Measurements from ENCODE around the gene MRPL22.
"Not testable (repeated sequence)": the region's sequence is repeated elsewhere in the genome, so short reads cannot be mapped to it uniquely, and the experiment has no call there.

Gene MRPL22

DNA sequence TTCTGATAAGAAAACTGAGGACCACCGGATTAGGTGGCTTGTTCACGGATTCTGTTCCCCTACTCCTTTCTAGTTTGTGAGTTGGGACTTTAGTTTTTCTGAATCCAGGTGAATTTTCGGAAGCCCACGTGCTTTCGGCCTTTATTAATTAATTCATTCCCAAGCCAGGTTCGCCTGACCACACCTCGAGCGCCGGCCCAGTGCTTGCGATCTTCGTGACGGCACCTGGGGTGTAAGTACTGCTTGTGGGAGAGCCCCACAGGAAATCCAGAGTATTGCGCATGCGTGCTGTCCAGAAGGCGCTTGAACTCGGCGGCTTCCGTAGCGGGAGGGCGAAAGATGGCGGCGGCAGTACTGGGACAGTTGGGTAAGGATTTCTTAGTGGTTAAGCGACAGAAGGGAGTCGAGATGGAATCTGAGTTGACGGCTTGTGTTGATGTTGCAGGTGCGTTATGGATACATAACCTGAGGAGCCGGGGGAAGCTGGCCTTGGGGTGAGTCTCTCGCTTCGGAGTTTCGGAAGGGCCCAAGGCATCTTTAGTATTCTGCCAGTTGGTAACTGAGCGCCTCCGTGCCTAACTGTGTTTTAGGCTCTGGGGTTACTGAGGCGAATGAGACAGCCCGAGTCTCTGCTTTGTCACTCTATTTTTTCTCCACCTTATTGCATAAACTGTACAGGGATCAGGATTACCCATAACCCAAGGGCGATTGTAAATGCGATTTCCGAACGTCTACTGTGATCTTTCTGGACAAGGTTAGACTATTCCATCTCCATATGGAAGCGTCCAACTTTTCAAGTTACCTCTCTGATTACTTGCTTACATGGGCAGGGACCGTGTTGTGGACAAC lies at the start of gene MRPL22:
MRPL22 (plus strand) TSS at position 302 of the 849 bp plus-strand sequence; CDS start at position 340, 38 bp downstream.
- DNase-seq (ENCODE audit: low spot score), result peak; percentile 97

DNA sequence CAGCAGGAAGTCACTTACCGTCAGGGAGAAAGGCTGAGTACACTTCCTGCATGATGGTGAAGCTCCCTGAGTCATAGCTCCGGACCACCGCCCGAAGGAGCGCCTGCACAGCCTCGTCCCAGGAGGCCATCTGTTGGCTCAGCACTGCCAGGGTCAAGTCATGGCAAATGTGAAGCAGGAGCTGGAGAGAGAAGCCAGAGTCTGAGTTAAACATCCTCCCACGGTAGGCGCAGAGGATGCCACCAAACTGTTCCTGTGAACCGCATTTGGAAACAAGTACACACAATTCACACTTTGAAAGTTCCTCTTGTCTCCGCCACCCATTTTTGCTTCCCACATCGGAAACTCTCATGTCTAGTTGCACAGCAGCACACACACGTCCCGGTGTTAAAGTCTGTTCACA lies 48.5 kb upstream of the MRPL22 start:
- DNase-seq (ENCODE audit: low spot score), result no peak

DNA sequence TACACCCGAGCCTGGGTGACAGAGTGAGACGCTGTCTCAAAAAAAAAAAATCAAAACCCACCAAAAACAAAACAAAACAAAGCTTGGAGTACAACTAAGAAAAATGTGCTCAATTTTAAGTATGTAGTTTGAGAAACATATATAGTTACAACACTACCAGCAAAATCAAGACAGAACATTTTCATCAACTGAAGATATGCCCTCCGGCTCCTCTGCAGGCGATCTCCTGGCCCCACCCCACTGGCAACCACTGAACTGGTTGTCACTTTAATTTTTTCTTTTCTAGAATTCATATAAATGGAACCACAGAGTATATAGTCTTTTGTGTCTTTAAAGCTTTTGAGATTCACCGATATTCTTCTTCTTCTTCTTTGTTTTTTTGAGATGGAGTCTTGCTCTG lies 47.5 kb upstream of the MRPL22 start:
- DNase-seq (ENCODE audit: low spot score), result no peak

DNA sequence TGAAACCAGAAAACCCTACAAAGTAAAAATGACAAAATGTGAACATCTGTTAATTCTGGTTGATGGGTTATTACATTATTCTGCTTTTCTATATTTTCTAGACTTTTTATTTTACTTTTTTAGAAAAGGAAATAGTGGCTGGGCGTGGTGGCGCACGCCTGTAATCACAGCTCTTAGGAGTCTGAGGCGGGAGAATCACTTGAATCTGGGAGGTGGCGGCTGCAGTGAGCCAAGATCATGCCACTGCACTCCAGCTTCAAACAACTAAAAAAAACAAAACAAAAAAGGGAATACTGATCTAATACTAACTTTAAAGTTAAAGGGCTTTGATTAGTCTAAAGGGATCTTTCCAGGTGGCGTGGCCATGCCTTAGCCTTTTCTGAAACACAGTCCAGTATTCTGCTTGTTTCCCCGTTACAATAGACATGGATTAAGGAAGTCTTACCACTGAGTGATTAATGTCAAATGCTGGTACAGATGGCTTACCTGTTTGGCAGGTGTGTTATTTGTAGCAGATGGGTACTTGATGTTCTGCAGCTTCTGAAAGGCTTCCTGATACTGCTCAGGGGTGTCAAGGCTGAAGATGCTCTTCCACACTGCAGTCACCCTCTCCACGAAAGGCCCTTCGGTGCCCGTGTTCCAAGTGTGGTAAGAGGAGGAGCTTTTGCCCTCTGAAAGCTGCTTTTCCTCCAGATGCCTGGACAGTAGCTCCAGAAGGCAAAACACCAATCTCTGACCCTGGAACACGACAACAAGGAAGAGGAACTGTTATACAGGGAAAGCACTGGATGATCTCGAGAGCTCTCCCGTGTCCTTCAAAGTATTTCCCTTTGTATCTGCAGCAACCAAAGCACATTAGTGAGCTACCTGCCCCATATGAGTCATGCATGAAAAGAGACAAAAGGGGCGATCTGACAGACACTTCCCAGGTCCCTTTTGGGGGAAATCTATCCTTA lies 45.0 kb upstream of the MRPL22 start:
- DNase-seq (ENCODE audit: low spot score), result no peak

DNA sequence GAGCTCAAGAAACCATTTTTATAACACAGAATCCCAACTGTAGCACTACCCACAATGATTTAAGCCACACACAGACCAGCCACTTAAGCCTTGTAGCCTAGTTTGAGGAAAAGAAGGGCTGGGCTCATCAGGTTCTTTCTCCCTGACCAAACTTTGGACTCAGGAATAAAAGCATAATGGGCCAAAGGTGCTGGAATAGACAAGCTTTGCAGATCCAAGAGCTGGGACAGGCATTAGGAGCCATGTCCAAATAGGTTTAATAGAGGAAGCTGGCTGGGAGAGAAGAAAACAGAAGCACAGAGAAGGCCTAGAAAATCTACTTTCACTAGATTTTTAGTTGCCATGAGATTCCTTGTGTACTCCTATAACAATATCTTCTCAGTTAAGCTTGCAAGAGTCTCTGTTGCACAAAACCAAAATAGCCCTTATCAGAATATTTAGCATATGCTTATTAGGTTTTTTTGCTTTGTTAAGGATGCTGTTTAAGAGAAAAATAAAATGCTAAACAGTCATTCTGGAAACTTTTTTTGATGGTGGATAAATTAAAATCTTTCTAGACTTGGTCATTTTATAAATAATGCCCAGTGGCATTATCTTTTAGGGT lies 44.2 kb upstream of the MRPL22 start:
- DNase-seq (ENCODE audit: low spot score), result no peak

DNA sequence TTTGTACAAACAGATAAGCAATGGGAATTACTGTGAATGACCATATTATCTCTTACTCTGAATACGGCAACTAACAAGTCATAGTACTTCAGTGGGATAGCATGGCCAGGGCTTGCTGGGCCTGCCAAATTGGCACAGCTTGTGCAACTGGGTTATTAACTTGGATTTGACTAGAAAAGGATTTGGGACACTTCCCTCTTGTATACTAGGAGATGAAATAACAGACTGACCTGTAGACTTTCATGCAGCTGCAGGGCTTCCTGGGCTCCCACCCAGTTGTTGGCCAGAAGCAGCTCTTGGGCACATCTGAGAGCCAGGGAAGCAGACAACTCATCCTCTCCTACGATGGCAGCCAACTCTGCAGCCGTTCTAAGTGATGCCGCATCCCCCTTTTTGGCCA lies 42.7 kb upstream of the MRPL22 start:
- DNase-seq (ENCODE audit: low spot score), result no peak

DNA sequence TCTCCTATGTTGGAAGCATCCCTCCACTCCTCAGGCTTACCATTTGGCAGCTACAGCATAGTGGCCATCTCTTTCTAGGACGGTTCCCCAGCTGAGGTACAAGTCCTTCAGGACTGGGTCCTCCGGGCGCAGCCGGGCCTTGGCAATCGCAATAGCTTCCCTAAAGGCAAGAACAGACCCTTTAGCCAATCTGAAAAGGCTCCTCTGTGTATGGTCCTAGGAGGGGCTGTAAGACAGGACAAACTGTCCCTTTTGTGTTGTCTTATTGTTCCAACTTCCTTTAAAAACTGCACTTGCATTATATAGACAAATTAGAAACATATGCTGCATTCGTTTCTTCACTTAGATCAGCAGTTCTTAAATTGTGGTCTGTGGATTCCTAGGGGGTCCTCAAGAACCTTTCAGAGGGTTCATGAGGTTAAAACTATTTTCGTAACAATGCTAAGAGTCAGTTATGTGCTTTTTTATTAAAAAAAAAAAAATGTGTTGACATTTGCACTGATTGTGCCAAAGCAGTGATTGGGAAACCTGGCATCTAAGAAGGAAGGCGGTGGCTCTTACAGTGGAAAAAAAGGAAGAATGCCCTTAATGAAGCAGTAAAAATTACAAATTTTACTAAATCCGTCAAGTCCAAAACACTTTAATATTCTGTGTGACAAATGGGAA lies 41.6 kb upstream of the MRPL22 start:
- DNase-seq (ENCODE audit: low spot score), result no peak

DNA sequence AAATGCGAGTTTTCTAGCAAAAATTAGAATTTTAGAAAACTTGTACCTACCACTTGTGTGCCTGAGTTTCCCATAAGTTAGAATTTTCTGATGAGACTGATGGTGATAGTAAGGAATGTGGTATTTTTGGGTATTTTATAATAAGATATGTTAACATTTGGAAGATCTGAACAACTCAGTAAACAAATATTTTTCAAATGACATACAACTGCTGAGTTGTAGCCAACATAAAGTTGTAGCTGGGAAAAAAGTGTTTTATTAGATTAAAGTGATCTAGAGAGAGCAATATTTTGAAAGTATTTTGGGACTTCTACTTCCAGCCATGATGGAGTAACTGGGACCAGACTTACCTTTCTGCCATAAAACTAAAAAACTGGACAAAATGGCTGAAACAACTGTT lies 40.8 kb upstream of the MRPL22 start:
- DNase-seq (ENCODE audit: low spot score), result no peak

DNA sequence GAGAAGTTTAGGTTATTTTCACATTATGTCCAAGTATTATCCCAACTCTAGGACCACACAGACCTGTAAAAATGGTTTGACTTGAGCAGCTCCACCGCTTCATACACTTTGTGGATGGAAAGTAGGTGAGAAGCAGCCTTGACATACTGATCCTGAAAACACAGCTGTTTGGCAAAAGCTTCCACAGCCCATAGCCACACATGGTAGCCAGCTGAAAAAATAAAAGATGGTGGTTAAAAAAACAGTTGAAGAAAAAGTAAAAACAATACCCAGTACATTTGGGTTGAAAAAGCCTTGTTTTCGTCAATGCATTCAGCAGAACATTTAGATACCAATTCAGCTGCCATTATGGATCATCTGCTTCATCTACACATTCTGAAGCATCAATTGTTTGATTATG lies 39.6 kb upstream of the MRPL22 start:
- no peak for DNase-seq (ENCODE audit: low spot score)

DNA sequence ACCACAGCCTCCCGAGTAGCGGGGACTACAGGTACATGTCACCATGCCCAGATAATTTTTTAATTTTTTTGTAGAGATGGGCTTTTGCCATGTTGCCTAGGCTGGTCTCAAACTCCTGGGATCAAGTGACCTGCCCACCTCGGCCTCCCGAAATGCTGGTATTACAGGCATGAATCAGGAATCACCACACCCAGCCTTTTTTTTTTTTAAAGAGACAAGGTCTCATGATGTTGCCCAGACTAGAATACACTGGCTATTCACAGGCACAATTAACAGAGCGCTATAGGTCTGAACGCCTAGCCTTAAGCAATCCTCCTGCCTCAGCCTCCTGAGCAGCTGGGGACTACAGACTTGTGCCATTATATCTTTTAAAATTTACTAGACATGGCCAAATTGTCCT lies 39.0 kb upstream of the MRPL22 start:
- no peak for DNase-seq (ENCODE audit: low spot score)

DNA sequence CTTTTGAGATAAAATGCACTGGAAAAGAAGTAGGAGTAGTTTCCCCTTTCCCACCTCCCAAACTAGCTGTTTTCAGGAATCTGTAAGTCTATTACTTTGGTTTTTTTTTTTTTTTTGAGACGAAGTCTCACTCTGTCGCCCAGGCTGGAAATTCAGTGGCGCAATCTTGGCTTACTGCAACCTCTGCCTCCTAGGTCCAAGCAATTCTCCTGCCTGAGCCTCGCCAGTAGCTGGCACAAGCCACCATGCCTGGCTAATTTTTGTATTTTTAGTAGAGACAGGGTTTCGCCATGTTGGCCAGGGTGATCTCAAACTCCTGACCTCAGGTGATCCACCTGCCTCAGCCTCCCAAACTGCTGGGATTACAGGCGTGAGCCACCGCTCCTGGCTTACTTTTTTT lies 35.3 kb upstream of the MRPL22 start:
- not testable (repeated sequence) for DNase-seq (ENCODE audit: low spot score)

DNA sequence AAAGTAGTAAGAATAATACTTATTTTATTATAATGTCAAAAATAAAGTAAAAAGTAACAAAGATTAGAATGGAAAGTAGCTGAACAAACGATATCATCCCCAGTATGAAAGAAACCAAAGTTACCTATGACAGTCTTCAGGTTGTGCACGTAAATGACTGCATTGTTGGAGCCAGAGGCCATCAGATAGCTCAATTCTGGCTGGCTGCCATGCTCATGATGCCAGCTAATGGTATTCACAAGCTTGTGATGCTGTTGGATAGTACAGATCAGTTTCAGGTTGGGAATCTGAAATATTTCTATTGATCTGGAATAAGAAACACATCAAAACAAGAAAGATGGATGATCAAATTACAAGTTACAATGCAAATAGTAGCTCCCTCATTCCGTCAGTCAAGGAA lies 24.0 kb upstream of the MRPL22 start:
- DNase-seq (ENCODE audit: low spot score), result no peak

DNA sequence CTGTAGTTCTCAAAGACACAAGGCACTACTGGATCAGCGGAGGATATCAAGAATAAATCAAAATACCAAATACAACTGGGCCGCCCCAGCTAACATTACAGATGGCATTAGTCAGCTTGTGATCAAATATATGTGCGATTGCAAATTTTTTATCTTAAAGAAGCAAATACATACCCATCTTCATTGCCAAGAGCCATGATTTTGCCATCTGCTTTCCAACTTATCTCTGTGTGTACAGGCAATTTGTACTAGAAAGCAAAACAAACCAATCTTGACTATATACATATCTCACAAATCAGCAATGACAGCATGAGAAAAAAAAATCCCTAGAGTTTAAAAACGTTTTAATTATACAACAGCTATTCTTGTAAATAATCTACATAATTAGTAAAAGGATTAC lies 23.1 kb upstream of the MRPL22 start:
- no peak for DNase-seq (ENCODE audit: low spot score)

DNA sequence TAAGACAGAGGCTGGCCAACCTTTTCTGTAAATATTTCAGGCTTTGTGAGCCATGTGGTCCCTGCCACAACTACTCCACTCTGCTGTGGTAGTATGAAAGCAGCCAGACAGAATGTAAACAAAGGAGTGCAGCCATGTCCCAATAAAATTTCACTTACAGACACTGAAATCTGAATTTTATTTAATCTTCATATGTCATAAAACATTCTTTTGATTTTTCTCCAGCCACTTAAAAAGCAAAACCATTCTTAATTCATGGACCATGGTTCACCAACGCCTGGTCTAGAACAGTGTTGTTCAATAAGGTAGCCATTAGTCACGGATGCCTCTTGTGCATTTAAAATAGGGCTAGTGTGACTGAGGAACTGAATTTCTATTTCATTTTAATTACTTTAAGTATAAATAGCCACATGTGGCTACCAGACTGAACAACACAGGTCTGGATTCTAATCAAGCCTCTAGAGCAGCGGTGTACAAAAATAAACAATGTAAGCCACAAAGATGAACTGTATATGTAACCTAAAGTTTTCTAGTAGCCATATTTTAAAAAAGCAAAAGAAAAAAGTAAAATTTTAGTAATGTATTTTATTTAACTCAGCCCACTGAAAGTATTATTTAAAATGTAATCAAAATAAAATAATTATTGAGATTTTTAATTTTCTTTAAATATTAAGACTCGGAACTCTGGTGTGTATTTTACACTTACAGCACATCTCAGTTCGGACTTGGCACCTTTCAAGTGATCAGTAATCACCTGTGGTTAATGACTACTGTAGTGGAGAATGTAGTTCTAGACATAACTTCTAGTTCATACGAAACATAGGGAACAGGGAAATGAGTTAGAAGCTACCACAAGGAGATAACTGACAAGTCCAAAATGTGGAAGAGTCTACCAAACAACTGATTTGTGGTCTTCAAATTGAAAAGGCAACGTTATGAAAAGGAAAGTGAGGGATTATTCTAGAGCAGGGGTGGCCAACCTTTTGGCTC lies 17.1 kb upstream of the MRPL22 start:
- DNase-seq (ENCODE audit: low spot score), result peak; percentile 12

DNA sequence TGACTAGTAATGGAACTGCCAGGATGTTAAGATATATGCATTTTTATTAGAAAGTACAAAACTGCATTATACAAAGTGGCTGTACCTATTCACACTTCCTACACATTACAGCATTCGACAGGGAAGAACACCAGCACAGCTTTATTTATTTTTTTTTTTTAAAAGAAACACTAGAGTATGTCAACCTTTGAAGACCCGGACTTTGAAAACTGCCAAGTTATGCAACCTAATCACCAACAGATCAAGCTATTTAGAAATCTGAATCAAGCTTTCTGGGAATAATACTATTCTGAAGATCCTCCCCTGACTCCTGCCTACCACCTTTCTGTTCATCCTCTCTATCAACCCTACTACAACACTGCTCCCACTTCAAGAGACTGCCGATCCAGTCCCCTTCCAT lies 7.3 kb upstream of the MRPL22 start:
- no peak for DNase-seq (ENCODE audit: low spot score)

DNA sequence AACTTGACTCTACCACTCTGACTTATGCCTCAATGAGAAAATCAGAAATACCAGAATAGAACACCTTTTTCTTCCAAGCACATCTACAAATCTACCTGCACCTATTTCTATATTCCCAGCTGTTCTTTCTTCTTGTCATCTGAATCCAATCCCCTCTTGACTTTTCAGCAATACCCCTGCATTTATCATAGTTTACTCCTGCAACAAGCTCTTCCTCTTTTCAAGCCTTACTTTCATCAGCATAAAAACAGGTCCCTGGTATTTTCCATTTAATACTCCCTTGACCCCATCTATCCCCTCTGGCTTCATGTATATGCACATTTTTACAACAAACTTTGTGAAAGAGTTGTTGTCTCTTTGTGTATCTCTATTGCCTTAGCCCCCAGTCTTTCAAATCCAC lies 6.0 kb upstream of the MRPL22 start:
- no peak for DNase-seq (ENCODE audit: low spot score)

DNA sequence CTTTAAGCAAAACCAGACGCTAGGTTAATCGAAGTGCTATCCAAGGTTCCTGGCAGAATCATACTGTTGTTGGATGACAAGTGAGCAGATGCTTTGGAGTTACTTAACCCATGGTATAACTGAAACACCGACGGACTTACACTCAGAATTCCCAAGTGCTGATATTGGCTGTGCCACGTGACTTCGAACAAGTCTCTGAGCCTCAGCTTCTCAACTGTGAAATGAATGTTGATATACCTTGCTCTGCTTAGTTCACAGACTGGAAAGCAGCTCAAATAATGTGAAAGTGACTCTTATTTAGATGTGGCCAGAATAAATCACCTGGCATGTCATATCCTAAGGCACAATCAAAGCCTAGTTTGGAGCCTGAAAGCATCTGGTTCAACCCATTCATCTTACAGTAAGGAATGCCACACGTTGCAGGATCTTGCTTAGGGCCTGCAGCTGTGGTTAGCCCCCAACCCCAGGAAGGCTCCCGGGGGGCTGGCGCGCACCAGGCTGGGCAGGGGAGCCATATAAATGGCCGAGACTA lies 3.6 kb upstream of the MRPL22 start:
- no peak for DNase-seq (ENCODE audit: low spot score)

DNA sequence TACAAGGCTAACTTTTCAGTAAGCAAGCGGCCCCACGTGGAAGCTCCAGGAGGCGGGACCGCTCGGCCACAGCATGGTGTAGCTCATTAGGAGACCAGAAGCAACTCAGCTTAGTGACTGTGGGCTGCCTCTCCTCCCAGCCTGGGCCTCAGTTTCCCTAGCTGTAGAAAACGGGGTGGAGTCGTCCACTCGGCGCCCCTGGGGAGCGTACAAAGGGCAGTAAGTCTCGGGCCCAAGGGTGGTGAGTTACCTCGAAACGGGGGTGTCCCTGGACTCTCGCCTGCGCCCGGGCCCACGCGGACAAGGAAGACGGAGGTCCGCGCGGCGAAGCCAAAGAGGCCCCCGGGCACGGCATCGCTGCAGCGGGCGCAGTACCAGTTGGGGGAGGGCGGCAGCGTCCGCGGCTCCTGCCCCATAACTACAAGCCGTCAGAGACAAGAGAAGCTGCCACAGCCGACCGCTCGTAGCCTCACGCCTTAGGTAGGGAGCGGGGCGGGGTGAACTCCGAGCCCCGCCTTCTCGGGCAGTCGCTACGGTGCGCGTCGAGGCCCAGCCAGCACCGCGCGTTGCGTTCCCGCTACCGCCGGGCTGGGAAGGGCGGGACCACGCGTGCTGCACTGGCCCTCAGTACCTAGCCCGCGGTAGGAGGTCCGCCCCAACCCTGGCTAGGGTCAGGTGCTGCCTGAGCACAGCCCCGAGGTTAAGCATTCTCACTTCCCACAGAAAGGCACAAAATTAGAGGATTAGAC lies 3.0 kb upstream of the MRPL22 start, which contains the start of gene GEMIN5:
GEMIN5 (minus strand) TSS at position 494 of the 749 bp plus-strand sequence; CDS start at position 416, 78 bp downstream.
- peak; percentile 95 for DNase-seq (ENCODE audit: low spot score)

DNA sequence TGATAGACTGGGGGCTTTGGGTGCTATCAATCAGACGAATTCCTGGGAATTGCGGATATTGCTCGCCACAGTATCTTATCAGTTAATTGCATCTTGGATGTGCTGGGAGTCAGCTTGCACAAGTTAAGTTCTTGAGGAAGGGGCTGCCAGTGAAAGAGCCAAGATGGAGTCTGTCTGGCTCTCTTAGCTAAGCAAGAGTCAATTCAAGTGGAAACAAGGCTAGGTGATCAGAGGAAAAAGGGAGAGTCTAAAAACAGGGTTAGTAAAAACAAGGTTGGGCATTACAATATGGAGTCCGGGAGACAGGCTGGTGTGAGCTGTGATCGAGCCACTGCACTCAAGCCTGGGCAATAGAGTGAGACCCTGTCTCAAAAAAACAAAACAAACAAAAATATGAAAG lies 1.5 kb upstream of the MRPL22 start:
- not testable (repeated sequence) for DNase-seq (ENCODE audit: low spot score)

DNA sequence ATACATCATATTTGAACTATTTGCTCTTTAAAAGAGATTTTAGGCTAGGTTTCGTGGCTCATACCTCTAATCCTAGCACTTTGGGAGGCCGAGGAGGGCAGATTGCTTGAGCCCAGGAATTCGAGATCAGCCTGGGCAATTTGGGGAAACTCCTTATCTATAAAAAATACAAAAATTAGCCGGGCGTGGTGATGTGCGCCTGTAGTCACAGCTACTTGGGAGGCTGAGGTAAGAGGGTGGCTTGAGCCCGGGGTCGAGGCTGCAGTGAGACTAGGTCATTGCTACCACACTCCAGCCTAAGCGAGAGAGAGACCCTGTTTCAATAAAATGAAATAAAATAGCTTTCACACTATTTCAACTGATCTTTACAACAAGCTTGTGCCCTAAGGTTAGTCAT lies 500 bp upstream of the MRPL22 start:
- no peak for DNase-seq (ENCODE audit: low spot score)

Measured in AG08396 (cell line).